Neural cell (in vitro differentiated cells): ENCODE results near the gene QSOX1. TPM values are rescaled to one million over a fixed set of nuclear protein-coding genes. Genes with fewer than 3 reads are reported as not detected.

Source experiments
- H2AFZ ChIP-seq: fragments of 200-600, 300-800 bp; sonication (generic), shearing (Covaris generic); 2 replicates; pipeline ENCODE4 v1.6.0; 2014; ENCODE audit warnings: low read depth, mild to moderate bottlenecking, antibody characterized with exemption, low read length, moderate library complexity
- H3F3A ChIP-seq: fragments of 200-600 bp; shearing (Covaris generic); 2 replicates; pipeline ENCODE4 v1.6.1; 2016; ENCODE audit warnings: mild to moderate bottlenecking, moderate library complexity, mixed read lengths, antibody characterized with exemption, low read length; ENCODE audit not compliant: insufficient read depth, poor library complexity, severe bottlenecking
- H3K27ac ChIP-seq: fragments of 200-600, 300-800 bp; sonication (generic), shearing (Covaris generic); 2 replicates; pipeline ENCODE4 v1.5.1; 2014; ENCODE audit warnings: mild to moderate bottlenecking, low read length, moderate library complexity
- H3K27me3 ChIP-seq: fragments of 300-800, 200-600 bp; sonication (generic), shearing (Covaris generic); 2 replicates; pipeline ENCODE4 v1.6.0; 2014; ENCODE audit warnings: mild to moderate bottlenecking, low read depth, low read length, moderate library complexity; ENCODE audit not compliant: insufficient read depth
- H3K36me3 ChIP-seq: fragments of 300-800, 200-600 bp; sonication (generic), shearing (Covaris generic); 2 replicates; pipeline ENCODE4 v1.5.1; 2014; ENCODE audit warnings: mild to moderate bottlenecking, antibody characterized with exemption, low read length, moderate library complexity; ENCODE audit not compliant: insufficient read depth
- H3K4me2 ChIP-seq: fragments of 300-800, 200-600 bp; sonication (generic), shearing (Covaris generic); 2 replicates; pipeline ENCODE4 v1.6.0; 2014; ENCODE audit warnings: mild to moderate bottlenecking, low read length
- H3K4me3 ChIP-seq: fragments of 300-800, 200-600 bp; sonication (generic), shearing (Covaris generic); 2 replicates; pipeline ENCODE4 v1.5.1; 2014; ENCODE audit warnings: mild to moderate bottlenecking, low read length, moderate library complexity
- H3K79me2 ChIP-seq: fragments of 200-600 bp; shearing (Covaris generic); replicated peaks from 2 replicates; pipeline ENCODE4 v1.6.0; 2014; ENCODE audit warnings: mild to moderate bottlenecking, low read length, moderate library complexity; ENCODE audit not compliant: insufficient read depth
- H3K9ac ChIP-seq: fragments of 300-800, 200-600 bp; sonication (generic), shearing (Covaris generic); 2 replicates; pipeline ENCODE4 v1.6.1; 2016; ENCODE audit warnings: mild to moderate bottlenecking, low read length, mixed read lengths
- H3K9me2 ChIP-seq: fragments of 200-600 bp; shearing (Covaris generic); 2 replicates; pipeline ENCODE4 v1.6.1; 2016; ENCODE audit warnings: mild to moderate bottlenecking, low read length, mixed read lengths; ENCODE audit not compliant: insufficient read depth
- H3K9me3 ChIP-seq: fragments of 200-600, 300-800 bp; sonication (generic), shearing (Covaris generic); 2 replicates; pipeline ENCODE4 v1.6.1; 2016; ENCODE audit warnings: mild to moderate bottlenecking, mixed run types, low read length, moderate library complexity, mixed read lengths
- H4K20me1 ChIP-seq: fragments of 200-600 bp; shearing (Covaris generic); 2 replicates; pipeline ENCODE4 v1.6.1; 2016; ENCODE audit warnings: mild to moderate bottlenecking, mixed run types; ENCODE audit not compliant: insufficient read depth
- CTCF ChIP-seq: fragments of 450-650 bp; IDR thresholded peaks from 2 replicates; pipeline ENCODE4 v1.5.1; 2014; ENCODE audit warnings: antibody characterized with exemption, mild to moderate bottlenecking, moderate library complexity; ENCODE audit not compliant: poor library complexity, severe bottlenecking
- EP300 ChIP-seq: fragments of 450-650 bp; conservative IDR thresholded peaks from 2 replicates; pipeline ENCODE4 v1.6.1; 2014; ENCODE audit warnings: antibody characterized with exemption, mild to moderate bottlenecking, moderate library complexity; ENCODE audit not compliant: poor library complexity, severe bottlenecking
- EZH2 ChIP-seq: fragments of 200-600, 300-800 bp; shearing (Covaris generic), sonication (generic); IDR thresholded peaks from 2 replicates; pipeline ENCODE4 v1.6.1; 2014; ENCODE audit warnings: antibody characterized with exemption, low read length, borderline replicate concordance, mild to moderate bottlenecking; ENCODE audit not compliant: insufficient read depth, poor library complexity, severe bottlenecking
- MXI1 ChIP-seq: fragments of 450-650 bp; conservative IDR thresholded peaks from 2 replicates; pipeline ENCODE4 v1.6.1; 2014; ENCODE audit warnings: antibody characterized with exemption, mild to moderate bottlenecking; ENCODE audit not compliant: poor library complexity, severe bottlenecking
- POLR2AphosphoS5 ChIP-seq: IDR thresholded peaks from 2 replicates; pipeline ENCODE4 v1.6.1; 2012
- RAD21 ChIP-seq: fragments of 450-650 bp; conservative IDR thresholded peaks from 2 replicates; pipeline ENCODE4 v1.6.1; 2014; ENCODE audit warnings: antibody characterized with exemption, mild to moderate bottlenecking, moderate library complexity
- REST ChIP-seq: IDR thresholded peaks from 2 replicates; pipeline ENCODE4 v1.6.1; 2012; ENCODE audit warnings: borderline replicate concordance
- SMC3 ChIP-seq: fragments of 450-650 bp; conservative IDR thresholded peaks from 2 replicates; pipeline ENCODE4 v1.6.1; 2014; ENCODE audit warnings: antibody characterized with exemption, mild to moderate bottlenecking, moderate library complexity; ENCODE audit not compliant: poor library complexity
- TAF1 ChIP-seq: IDR thresholded peaks from 2 replicates; pipeline ENCODE4 v1.6.1; 2012; ENCODE audit warnings: low read depth
- polyA plus RNA-seq: library from polyadenylated mRNA; depleted of rRNA; stranded (reverse); fragments of >200 nt; gene quantifications from 2 replicates; pipeline ENCODE4 v1.2.3, GENCODE V29; 2014

Gene QSOX1
- polyA plus RNA-seq, 1 donor from 2014 or later = 49.8 TPM

DNA sequence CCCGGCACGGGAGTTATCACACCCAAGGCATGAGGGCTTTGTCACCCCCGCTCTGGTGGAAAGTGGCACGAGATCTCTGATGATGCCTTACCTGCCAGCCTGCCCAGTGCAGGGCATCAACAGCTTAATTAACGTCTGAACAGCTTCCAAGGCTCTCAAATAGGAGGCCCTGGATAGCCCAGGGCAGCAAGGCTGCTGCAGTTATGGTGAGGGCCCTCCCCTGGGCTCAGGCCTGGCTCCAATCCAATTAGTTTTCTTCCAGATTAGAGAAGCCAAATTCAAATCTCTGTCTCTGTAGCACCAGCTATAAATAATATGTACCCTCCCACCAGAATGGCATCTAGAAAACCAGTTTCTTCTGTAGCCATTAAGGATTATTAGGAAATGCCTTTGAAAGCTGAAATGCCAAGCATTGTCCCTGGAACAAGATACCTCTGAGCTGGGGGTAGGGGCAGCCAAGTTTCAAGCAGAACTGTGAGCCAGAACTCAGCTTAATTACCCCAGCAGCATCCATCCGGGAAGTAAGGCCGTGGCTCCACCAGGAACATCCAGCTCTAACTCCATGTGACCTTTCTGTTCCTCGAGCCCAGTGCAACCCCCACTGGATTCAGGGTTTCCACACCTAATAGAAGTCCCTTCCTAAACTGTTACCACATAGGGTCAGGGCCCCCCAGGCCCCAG, 12.5 kb downstream of the QSOX1 start:
- Histone ChIP-seq H2AFZ (no peak overlapping the region), H4K20me1 (no peaks in the 10 kb centered on the region), H3K4me2 (no peak overlapping the region), H3K4me3 (no peak overlapping the region), H3K9me3 (no peaks in the 10 kb centered on the region), H3K36me3 (peaks cover 8% of the 10 kb centered on the region), H3K9me2 (no peaks in the 10 kb centered on the region), H3F3A (no peaks in the 10 kb centered on the region), H3K27me3 (no peaks in the 10 kb centered on the region), H3K27ac (no peak overlapping the region), H3K79me2 (peaks cover 6% of the 10 kb centered on the region), H3K9ac (no peak overlapping the region)
- TF ChIP-seq EZH2 = no peak
- no peak for TF ChIP-seq RAD21
- TF ChIP-seq REST = no peak
- no peak for TF ChIP-seq MXI1
- no peak for TF ChIP-seq POLR2AphosphoS5
- TF ChIP-seq EP300 = no peak
- no peak for TF ChIP-seq CTCF
- TF ChIP-seq TAF1 = no peak
- TF ChIP-seq SMC3 = no peak

DNA sequence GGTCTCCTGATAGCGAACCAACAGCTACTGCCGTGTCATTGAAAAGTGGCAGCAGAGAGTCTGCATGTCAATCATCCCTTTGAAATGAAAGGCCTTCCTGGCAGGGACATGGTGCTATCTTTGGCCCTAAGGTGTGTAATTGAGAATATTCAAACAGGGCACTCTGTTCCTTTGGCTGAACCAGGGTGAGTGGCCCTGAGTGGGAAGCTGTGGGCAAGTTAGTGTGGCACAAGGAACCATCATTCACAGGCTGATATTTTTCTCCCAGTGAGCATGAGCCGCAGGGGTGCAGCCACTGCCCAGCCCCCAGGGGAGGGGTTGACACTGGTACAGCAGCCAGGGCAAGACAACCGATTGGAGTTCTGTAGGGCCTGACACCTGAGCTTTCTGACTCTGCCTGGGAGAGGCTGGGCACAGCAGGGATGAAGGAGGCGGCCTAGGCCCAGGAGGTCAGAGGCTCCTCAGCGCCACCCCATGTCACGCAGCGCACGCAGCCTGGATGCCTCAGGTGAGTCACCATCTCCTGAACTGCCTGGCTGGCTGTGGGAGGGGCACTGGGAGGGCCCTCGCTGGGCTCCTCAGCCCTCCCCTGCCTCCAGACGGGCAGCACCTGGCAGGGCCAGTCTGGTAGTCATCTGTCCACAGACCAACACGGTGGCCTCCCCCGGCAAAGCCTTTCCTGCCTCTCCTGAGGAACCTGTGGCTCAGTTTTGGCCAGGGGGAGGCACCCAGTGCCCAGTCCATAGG, 13.2 kb downstream of the QSOX1 start:
- TF ChIP-seq EP300 = no peak
- TF ChIP-seq TAF1 = no peak
- TF ChIP-seq MXI1 = no peak
- no peak for TF ChIP-seq SMC3
- TF ChIP-seq REST = no peak
- TF ChIP-seq EZH2 = no peak
- no peak for TF ChIP-seq RAD21
- TF ChIP-seq CTCF = no peak
- TF ChIP-seq POLR2AphosphoS5 = no peak
- Histone ChIP-seq H4K20me1 (no peaks in the 10 kb centered on the region), H3K36me3 (peaks cover 8% of the 10 kb centered on the region), H3K79me2 (no peaks in the 10 kb centered on the region), H3K9me3 (no peaks in the 10 kb centered on the region), H3F3A (no peaks in the 10 kb centered on the region), H3K4me2 (no peak overlapping the region), H3K27ac (no peak overlapping the region), H3K9me2 (no peaks in the 10 kb centered on the region), H3K27me3 (no peaks in the 10 kb centered on the region), H2AFZ (no peak overlapping the region), H3K4me3 (no peak overlapping the region), H3K9ac (no peak overlapping the region)
